Erythroblast (primary cell): ENCODE data around the gene DDX3X.

Source experiments
- GATA1 ChIP-seq: IDR thresholded peaks from 2 replicates; pipeline ENCODE4 v1.6.1; 2011; ENCODE audit warnings: low read depth, mild to moderate bottlenecking, control low read depth, low read length, moderate library complexity
- POLR2A ChIP-seq: IDR thresholded peaks from 2 replicates; pipeline ENCODE4 v1.6.1; 2011; ENCODE audit warnings: mild to moderate bottlenecking, low read length

DNA sequence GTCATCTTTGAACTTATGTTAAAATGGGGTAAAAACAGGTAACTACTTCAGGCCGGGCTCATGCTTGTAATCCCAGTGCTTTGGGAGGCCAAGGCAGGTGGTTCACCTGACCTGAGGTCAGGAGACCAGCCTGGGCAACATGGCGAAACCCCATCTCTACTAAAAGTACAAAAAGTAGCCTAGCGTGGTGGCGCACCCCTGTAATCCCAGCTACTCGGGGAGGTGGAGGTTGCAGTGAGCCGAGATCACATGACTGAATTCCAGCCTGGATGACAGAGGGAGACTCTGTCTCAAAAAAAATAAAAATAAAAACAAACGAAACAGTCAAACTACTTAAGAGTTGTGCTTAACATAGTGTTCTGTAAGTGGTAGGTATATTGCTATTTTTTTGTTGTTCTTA lies 2.5 kb downstream of the DDX3X start:
- no peak for TF ChIP-seq POLR2A
- no peak for TF ChIP-seq GATA1
